A549 (cell line): ENCODE measurements around the gene TNNC1. TPM values are rescaled to one million over a fixed set of nuclear protein-coding genes. Genes with fewer than 3 reads are reported as not detected.

Source experiments
- ATAC-seq, 2 experiments: fragments of 200-7000 bp in 1 of 2; fragments of >200 bp in 1 of 2; cut with Nextera tagmentation in 1 of 2; cut with Tn5 transposase in 1 of 2; 3 replicates each; pipeline versions ENCODE4 v1.8.0 to v1.9.1; 2018 to 2020; ENCODE audit warnings: mild to moderate bottlenecking in 1 of 2, moderate library complexity in 1 of 2
- CTCF ChIA-PET: fragments of 300-600 bp; sonication (Branson Sonifier 250); formaldehyde crosslinking; extraction: SDS; loops from one replicate; lab custom pipeline; 2021; ENCODE audit warnings: antibody characterized with exemption, inconsistent platforms; lab: Yijun Ruan, JAX
- POLR2A ChIA-PET: fragments of 350-600 bp; formaldehyde crosslinking; extraction: SDS; loops from one replicate; lab custom pipeline; 2021; ENCODE audit warnings: antibody characterized with exemption, inconsistent platforms; lab: Yijun Ruan, JAX
- DNase-seq, 2 experiments: peaks; one replicate each; pipeline versions ENCODE4 v3.0.0 to v3.0.0-alpha.2; 2011 to 2016; ENCODE audit warnings: low read depth in 1 of 2, low spot score in 1 of 2
- FAIRE-seq: peaks from 2 replicates; lab custom pipeline; 2011; peaks lifted over from hg19 to GRCh38; lab: Jason Lieb, UNC
- H3K27ac ChIP-seq, 2 experiments: fragments of >200 bp; sonication (Bioruptor Twin); formaldehyde crosslinking; 3 replicates each; pipeline ENCODE4 v1.5.1; 2016 to 2017
- H3K4me1 ChIP-seq: fragments of >200 bp; sonication (Bioruptor Twin); formaldehyde crosslinking; 3 replicates; pipeline ENCODE4 v1.6.1; 2016
- H3K4me2 ChIP-seq: fragments of >200 bp; sonication (Bioruptor Twin); formaldehyde crosslinking; 3 replicates; pipeline ENCODE4 v1.6.1; 2016
- H3K4me3 ChIP-seq: fragments of >200 bp; sonication (Bioruptor Twin); formaldehyde crosslinking; 3 replicates; pipeline ENCODE4 v1.5.1; 2016
- H3K9me3 ChIP-seq: fragments of >200 bp; sonication (Bioruptor Twin); formaldehyde crosslinking; 3 replicates; pipeline ENCODE4 v1.6.1; 2016
- CHD2 ChIP-seq: fragments of 150-350 bp; IDR thresholded peaks from 2 replicates; pipeline ENCODE4 v1.6.1; 2014; ENCODE audit warnings: low read length; ENCODE audit not compliant: partially characterized antibody
- CHD4 ChIP-seq: fragments of 200-600 bp; sonication (generic); IDR thresholded peaks from 2 replicates; pipeline ENCODE4 v1.6.1; 2016; ENCODE audit warnings: antibody characterized with exemption, mild to moderate bottlenecking, borderline replicate concordance
- CTCF ChIP-seq: fragments of >200 bp; sonication (Bioruptor Twin); formaldehyde crosslinking; IDR thresholded peaks from 3 replicates; pipeline ENCODE4 v1.5.1; 2016
- ELK1 ChIP-seq: fragments of 150-350 bp; IDR thresholded peaks from 2 replicates; pipeline ENCODE4 v1.6.1; 2014; ENCODE audit warnings: low read depth, mild to moderate bottlenecking, low read length
- HDAC2 ChIP-seq: fragments of 200-600 bp; sonication (generic); IDR thresholded peaks from 2 replicates; pipeline ENCODE4 v1.6.1; 2016
- HEYL ChIP-seq: fragments of 250-450 bp; sonication (Bioruptor Pico); IDR thresholded peaks from 2 replicates; pipeline ENCODE4 v1.8.0; 2021; ENCODE audit warnings: mild to moderate bottlenecking, moderate library complexity
- HOXB13 ChIP-seq: fragments of 250-450 bp; sonication (Bioruptor Pico); IDR thresholded peaks from 2 replicates; pipeline ENCODE4 v1.5.0; 2020; ENCODE audit warnings: low read depth, mild to moderate bottlenecking, moderate library complexity
- HOXB5 ChIP-seq: fragments of 250-450 bp; sonication (Bioruptor Pico); IDR thresholded peaks from 2 replicates; pipeline ENCODE4 v1.5.0; 2020; ENCODE audit warnings: mild to moderate bottlenecking, moderate library complexity
- JUN ChIP-seq, 2 experiments: fragments of >200 bp; sonication (Bioruptor Twin); formaldehyde crosslinking; IDR thresholded peaks; 2 replicates in 1 of 2; 3 replicates in 1 of 2; pipeline ENCODE4 v1.6.1; 2016 to 2017
- KDM5A ChIP-seq: fragments of 200-600 bp; sonication (generic); IDR thresholded peaks from 2 replicates; pipeline ENCODE4 v1.6.1; 2016; ENCODE audit warnings: antibody characterized with exemption, mild to moderate bottlenecking
- MYC ChIP-seq: IDR thresholded peaks from 2 replicates; pipeline ENCODE4 v1.6.1; 2012; ENCODE audit warnings: mild to moderate bottlenecking, inconsistent platforms, low read length, improper control_type of control experiment, borderline replicate concordance
- RCOR1 ChIP-seq: fragments of 150-350 bp; IDR thresholded peaks from 2 replicates; pipeline ENCODE4 v1.6.1; 2014; ENCODE audit warnings: antibody characterized with exemption, low read length, low read depth
- REST ChIP-seq: fragments of 200-600 bp; sonication (generic); IDR thresholded peaks from 2 replicates; pipeline ENCODE4 v1.6.1; 2016; ENCODE audit warnings: antibody characterized with exemption, mild to moderate bottlenecking, moderate library complexity
- RNF2 ChIP-seq: fragments of 200-600 bp; sonication (generic); IDR thresholded peaks from 2 replicates; pipeline ENCODE4 v1.6.1; 2016; ENCODE audit warnings: low read depth, mild to moderate bottlenecking, antibody characterized with exemption, moderate library complexity, borderline replicate concordance
- SMC3 ChIP-seq: fragments of >200 bp; sonication (Bioruptor Twin); formaldehyde crosslinking; IDR thresholded peaks from 3 replicates; pipeline ENCODE4 v1.6.1; 2018; ENCODE audit warnings: inconsistent platforms
- SREBF2 ChIP-seq: fragments of 450-650 bp; IDR thresholded peaks from 2 replicates; pipeline ENCODE4 v1.6.1; 2014; ENCODE audit warnings: mild to moderate bottlenecking, moderate library complexity
- TP53 ChIP-seq: fragments of 250-450 bp; sonication (Bioruptor Pico); IDR thresholded peaks from 2 replicates; pipeline ENCODE4 v1.5.0; 2021; ENCODE audit warnings: mild to moderate bottlenecking, moderate library complexity
- ZFP36 ChIP-seq: fragments of 450-650 bp; IDR thresholded peaks from 2 replicates; pipeline ENCODE4 v1.6.1; 2014; ENCODE audit warnings: borderline replicate concordance; ENCODE audit not compliant: partially characterized antibody
- ZSCAN20 ChIP-seq: fragments of 250-450 bp; sonication (Bioruptor Pico); IDR thresholded peaks from 2 replicates; pipeline ENCODE4 v1.8.0; 2022; ENCODE audit warnings: mild to moderate bottlenecking, moderate library complexity
- WGBS: methylation state at CpG from one replicate; pipeline ENCODE4 v1.1.6; 2017; ENCODE audit errors: missing lambda C conversion rate; 5-methylcytosine and 5-hydroxymethylcytosine counted together
- polyA plus RNA-seq, 4 experiments: library from polyadenylated mRNA; depleted of rRNA in 3 of 4; stranded (reverse); fragments of >200 nt; fragmentation: RNase III in 1 of 4; extraction: RNeasy Plus Mini Kit Qiagen cat#74134 plus additional on column Dnase treatment in 1 of 4; gene quantifications; 2 replicates in 3 of 4; 3 replicates in 1 of 4; pipeline ENCODE4 v1.2.3, GENCODE V29; 2011 to 2017

The TNNC1 gene
- polyA plus RNA-seq, 2 of the 4 experiments (the other 2 are of a cell fraction) = 2.6 to 4.5 TPM

- no peak for DNase-seq
- 92% methylated on average over 8 of the region's 8 CpGs for WGBS
- POLR2A ChIA-PET = no interaction called here
- peaks cover 22% of the 10 kb centered on the region; the same call in 2 of the 3 replicates for H3K4me1 ChIP-seq
- peak overlapping the region; percentile 99; the same call in 1 of the 3 replicates for H3K4me3 ChIP-seq
- no peak for ATAC-seq
- no peaks in the 10 kb centered on the region for H3K9me3 ChIP-seq
- CTCF ChIA-PET = interaction anchor here (1.2 kb wide), 1 partner anchor 10 kb away, joined by 3 read pairs; no protein-coding TSS in a partner anchor
- H3K4me2 ChIP-seq = peak overlapping the region; percentile 97
- no peak for TF ChIP-seq HOXB13
- TF ChIP-seq REST = no peak
- no peak for TF ChIP-seq CHD4
- FAIRE-seq = no peak
- H3K27ac ChIP-seq = no peak overlapping the region
These were observed 45.4 kb downstream of the TNNC1 start for GRCh38 chr3:52408466-52408865.

GRCh38 chr3:52407779-52408178 is 46.1 kb downstream of the TNNC1 start:
- DNase-seq (no peak), ATAC-seq (no peak), FAIRE-seq (no peak)
- no peak overlapping the region for H3K4me2 ChIP-seq
- ChIA-PET CTCF (interaction anchor here (1.2 kb wide), 1 partner anchor 9 kb away, joined by 3 read pairs; no protein-coding TSS in a partner anchor), POLR2A (no interaction called here)
- WGBS = 64% methylated on average over 2 of the region's 3 CpGs
- H3K4me3 ChIP-seq = no peak overlapping the region
- TF ChIP-seq KDM5A (no peak), JUN (IDR thresholded peaks at IDR 0.05) (no peak), MYC (no peak), ZSCAN20 (CRISPR knock-in tag) (no peak), ZFP36 (no peak), RCOR1 (no peak)
- no peaks in the 10 kb centered on the region for H3K9me3 ChIP-seq
- H3K27ac ChIP-seq = no peak overlapping the region
- H3K4me1 ChIP-seq = peaks cover 22% of the 10 kb centered on the region; the same call in 2 of the 3 replicates

- ChIA-PET POLR2A (no interaction called here), CTCF (interaction anchor here (0.8 to 2.2 kb wide), 4 partner anchors 8 to 68 kb away, joined by 3 to 5 read pairs (median 3); no protein-coding TSS in a partner anchor)
- H3K4me3 ChIP-seq = no peak overlapping the region
- DNase-seq = no peak
- H3K4me2 ChIP-seq = no peak overlapping the region
- WGBS = 92% methylated on average over 14 of the region's 20 CpGs
- no peak for FAIRE-seq
- no peak overlapping the region for H3K27ac ChIP-seq
- no peak for ATAC-seq
- H3K4me1 ChIP-seq = peaks cover 17% of the 10 kb centered on the region; the same call in 2 of the 3 replicates
- TF ChIP-seq RNF2 (no peak), SMC3 (no peak), HOXB5 (CRISPR knock-in tag) (no peak), HDAC2 (no peak), TP53 (no peak), HEYL (CRISPR knock-in tag) (no peak), ELK1 (no peak), CHD2 (no peak), CHD4 (no peak), CTCF (no peak), SREBF2 (no peak)
- no peaks in the 10 kb centered on the region for H3K9me3 ChIP-seq
These were observed 46.9 kb downstream of the TNNC1 start for GRCh38 chr3:52406791-52407510.
